HG02642 (cell line): Measurements from ENCODE around the gene TMTC2.

Source experiments
- ATAC-seq: cut with Tn5 transposase; IDR thresholded peaks from one replicate; pipeline ENCODE4 v1.9.1; 2021; ENCODE audit warnings: mild to moderate bottlenecking; ENCODE audit not compliant: unreplicated experiment, poor library complexity

The TMTC2 gene

DNA sequence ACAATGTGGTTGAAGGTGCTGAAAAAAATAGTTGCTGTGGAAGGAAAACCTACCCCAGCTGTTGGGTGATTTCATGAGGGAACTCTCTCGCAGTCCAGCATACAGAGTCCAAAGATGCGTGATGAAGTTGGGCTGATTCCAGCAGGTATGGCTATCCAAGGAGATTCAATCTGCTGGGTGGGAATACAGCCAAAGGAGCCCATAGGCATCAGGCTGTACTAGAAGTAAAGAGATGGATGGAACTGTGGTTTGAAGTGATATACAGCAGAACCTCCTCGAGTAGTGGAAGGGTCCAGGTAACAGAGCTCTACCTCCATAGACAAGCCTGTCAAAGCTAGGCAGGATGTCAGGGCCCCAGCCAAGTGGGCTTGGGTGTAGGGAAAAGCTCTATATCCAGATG lies 11.5 kb upstream of the TMTC2 start:
- no peak for ATAC-seq

DNA sequence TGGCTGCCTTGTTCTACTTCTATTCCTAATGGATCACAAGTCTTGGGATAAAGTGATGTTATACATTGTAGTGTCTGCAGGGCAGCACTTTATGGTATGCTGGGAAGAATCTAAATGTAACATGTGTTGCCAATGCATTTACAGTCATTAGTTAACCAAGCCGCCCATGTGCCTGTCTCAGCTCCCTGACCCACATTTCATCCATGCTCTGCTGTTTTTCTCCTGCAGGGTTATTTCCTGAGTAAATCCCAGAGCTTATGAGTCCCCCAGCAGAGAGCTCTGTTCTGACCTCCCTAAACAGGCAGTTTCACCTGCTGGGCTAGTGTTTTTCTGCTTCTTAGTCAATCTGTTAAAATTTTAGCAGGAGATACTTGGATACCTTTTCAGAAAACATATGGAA lies 4.4 kb upstream of the TMTC2 start:
- no peak for ATAC-seq

GRCh38 chr12:82682851-82683261 lies 3.9 kb upstream of the TMTC2 start:
- no peak for ATAC-seq

GRCh38 chr12:82685790-82686167 lies 927 bp upstream of the TMTC2 start:
- ATAC-seq = peak; percentile 63

GRCh38 chr12:82687021-82688011 lies 610 bp downstream of the TMTC2 start:
- ATAC-seq = peak; percentile 49

DNA sequence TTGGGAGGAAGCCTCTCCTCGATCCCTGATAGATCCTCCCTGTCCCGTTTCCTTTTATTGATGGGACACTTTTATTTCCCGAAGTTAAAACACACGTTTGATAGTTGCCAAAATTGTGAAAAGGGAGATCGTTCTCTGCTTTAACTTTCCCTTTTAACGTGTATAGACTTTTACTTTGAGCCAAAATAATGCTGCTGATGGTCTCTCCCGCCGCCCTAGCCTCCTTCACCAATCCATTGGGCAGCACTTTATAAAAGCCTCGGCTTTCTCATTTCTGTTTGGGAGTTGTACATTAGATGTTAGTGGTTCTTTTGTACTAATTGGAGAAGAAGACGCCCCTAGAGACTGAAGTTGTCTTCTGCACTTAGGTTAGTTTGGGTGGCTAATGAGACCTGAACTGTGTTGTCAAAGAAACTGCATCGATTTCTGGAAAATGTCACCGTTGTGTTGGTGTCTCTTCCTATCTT lies 1.4 kb downstream of the TMTC2 start:
- no peak for ATAC-seq

- no peak for ATAC-seq
Observed at GRCh38 chr12:82688596-82688995, 1.9 kb downstream of the TMTC2 start.

- no peak for ATAC-seq
Observed at GRCh38 chr12:82690006-82690405, 3.3 kb downstream of the TMTC2 start.

DNA sequence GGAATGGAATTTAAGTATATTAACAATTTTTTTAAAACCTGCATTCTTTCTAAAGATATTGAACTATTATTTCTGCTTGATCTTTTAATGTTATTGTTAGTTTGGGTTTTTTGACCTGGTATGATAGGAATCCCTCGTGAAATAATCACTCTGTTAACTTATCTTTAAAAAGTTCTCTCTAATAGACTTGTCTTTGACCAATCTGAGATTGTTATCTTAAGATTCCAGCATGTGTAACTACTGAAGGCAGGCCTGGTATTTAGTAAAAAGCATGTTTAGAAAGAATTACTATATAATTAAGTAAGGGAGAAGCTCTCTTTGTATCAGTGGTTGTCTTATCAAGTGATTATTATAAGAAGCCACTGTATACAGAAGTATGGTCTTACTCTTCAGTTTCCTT lies 4.8 kb downstream of the TMTC2 start:
- no peak for ATAC-seq

GRCh38 chr12:82694276-82694675 lies 7.6 kb downstream of the TMTC2 start:
- no peak for ATAC-seq

DNA sequence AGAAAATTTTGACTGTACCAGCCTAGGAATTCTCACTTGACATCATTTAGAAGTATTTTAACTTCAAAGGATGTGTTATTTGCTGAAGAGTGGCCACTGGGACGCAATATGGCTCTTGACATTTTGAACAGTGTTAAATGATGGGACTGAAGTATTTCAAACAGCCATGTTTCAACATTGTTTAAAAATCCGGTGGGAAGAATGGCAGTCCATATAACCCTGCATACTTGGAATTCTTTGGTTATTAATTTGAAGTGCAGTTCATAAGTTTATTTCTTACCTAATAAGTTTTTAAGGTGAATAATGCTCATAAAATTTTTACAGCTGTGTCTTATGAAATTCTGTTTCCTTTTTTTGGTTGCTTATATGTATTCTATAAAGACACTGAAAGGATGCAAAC lies 8.3 kb downstream of the TMTC2 start:
- ATAC-seq = no peak

GRCh38 chr12:82695531-82695930 lies 8.8 kb downstream of the TMTC2 start:
- ATAC-seq = no peak

- no peak for ATAC-seq
Observed at GRCh38 chr12:82696543-82696942, 9.8 kb downstream of the TMTC2 start.

DNA sequence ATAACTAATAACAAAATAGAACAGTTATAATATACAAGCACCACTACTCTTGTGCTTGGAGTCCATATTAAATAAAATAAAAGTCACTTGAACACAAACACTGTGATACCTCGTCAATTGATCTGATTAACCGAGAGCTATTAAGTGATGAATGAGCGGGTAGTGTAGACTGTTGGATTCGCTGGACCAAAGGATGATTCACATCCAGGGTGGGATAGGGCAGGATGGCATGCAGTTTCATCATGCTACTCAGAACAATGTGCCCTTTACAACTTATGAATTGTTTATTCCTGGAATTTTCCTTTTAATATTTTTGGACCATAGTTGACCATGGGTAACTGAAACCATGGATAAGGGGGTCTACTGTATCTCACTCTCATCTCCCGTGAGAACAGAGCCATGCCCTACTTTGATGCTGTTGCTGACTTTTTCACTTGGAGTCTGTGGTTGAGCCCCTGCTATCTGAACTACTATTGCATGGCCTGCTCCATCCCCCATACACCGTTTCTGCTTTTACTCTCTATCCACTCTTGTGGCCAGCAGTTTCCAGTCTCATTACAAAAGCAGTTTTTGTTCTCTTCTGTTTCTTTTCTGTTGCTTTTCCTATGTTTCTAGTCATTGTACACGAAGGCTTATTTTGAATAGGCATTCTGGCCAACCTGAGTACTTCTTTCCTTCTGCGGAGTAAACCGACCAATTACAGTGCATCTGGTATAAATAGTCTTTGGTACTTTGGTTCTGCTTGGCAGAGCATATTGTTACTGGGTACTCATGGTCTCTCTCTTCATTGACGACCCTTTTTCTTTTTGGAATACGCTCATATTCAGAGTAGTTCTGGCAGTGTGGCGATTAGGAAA lies 12.2 kb downstream of the TMTC2 start:
- no peak for ATAC-seq

DNA sequence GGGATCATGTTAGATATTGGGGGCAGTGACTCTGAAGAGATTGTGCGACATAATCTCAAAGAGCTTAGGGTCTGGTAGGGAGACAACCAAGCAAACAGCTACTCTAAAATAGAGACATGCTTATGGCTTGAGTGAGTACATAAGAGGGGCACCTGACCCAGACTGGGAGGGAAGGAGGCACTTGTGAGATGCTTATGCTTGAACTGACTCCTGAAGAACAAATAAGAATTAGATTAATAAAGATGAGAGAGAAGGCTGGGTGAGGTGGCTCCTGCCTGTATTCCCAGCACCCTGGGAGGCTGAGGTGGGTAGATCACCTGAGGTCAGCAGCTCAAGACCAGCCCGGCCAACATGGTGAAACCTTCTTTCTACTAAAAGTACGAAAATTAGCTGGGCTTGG lies 19.1 kb downstream of the TMTC2 start:
- ATAC-seq = no peak

DNA sequence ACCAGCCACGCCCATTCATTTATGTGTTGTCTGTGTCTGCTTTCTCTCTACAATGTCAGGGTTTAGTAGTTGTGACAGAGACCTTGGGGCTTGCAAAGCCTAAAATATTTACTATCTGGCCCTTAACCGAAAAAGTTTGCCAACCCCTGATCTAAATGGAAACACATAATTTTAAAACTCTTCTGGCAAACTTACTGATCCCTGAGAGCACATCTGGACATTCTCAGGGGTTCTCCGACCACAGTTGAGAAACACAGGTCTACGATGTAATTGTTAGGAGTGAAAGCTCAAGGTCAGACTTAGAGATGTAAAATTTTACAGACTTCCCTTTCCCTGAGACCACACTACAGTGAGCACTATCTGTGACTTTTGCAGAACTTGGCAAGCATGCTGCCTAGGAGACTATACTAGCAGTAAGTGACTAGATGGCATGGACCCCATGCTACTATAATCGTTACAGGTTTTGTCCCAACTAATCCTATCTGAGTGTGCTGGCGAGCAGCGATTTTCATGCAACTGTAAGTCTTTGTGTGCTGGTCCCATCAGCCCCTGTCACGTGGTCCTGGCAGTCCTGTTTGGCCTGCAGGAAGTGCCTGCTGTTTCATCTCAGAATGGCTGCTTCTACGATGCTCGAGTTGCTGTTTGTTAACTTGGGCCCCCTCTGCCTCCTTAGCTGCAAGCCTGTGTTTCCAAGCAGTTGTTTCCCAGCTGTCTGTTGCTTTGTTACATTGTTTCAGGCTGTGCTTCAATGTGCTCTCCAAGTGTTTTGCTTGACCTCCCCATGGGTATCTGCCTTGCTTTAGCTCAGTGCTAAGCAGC lies 21.6 kb downstream of the TMTC2 start:
- ATAC-seq = no peak

- no peak for ATAC-seq
Observed at GRCh38 chr12:82709794-82710355, 23.2 kb downstream of the TMTC2 start.

GRCh38 chr12:82710741-82711140 lies 24.0 kb downstream of the TMTC2 start:
- no peak for ATAC-seq

- no peak for ATAC-seq
Observed at GRCh38 chr12:82714427-82714826, 27.7 kb downstream of the TMTC2 start.

DNA sequence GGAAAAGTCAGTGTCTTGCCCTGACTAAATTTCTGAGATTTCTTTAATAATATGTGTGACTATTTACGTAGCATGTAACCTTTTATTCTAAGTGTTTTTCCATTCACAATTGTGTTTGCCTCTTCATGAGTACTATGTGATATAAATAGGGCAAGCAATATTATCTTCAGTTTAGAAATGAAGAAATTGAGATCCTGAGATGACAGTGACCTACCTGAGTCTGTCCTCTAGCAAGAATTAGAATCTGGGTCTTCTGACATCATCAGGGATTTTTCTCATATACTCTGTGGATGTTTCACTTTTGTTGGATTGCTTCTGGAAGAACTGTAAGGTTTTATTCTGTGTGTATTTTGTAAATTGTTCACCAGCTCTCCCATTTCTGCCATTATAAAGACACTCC lies 35.0 kb downstream of the TMTC2 start:
- ATAC-seq = no peak
